MCF 10A (cell line): ENCODE results near the gene CCDC50. TPM values are rescaled to one million over a fixed set of nuclear protein-coding genes. Genes with fewer than 3 reads are reported as not detected.

ENCODE experiments used
- Bru-seq: library from RNA; stranded (reverse); fragments of 400-500 nt; gene quantifications from one replicate; lab custom pipeline; 2021; lab: Mats Ljungman, UMichigan
- BruChase-seq, 2 experiments: library from RNA; stranded (reverse); fragments of 400-500 nt; gene quantifications; one replicate each; lab custom pipeline; 2021; lab: Mats Ljungman, UMichigan
- BruUV-seq: library from RNA; stranded (reverse); fragments of 400-500 nt; replicated peaks from 2 replicates; lab custom pipeline; 2021; lab: Mats Ljungman, UMichigan
- CTCF ChIA-PET: fragments of 300-600 bp; sonication (Branson Sonifier 250); formaldehyde crosslinking; extraction: SDS; loops from one replicate; lab custom pipeline; 2021; ENCODE audit warnings: antibody characterized with exemption, inconsistent platforms; lab: Yijun Ruan, JAX
- POLR2A ChIA-PET: fragments of 300-600, 350-650 bp; sonication (Branson Sonifier 250); formaldehyde crosslinking; extraction: SDS; loops from one replicate; lab custom pipeline; 2020; ENCODE audit warnings: antibody characterized with exemption, inconsistent platforms; lab: Yijun Ruan, JAX
- DNase-seq: peaks from one replicate; pipeline ENCODE4 v3.0.0-alpha.2; 2018; ENCODE audit not compliant: unreplicated experiment
- H3K27ac Mint-ChIP-seq: one replicate; pipeline ENCODE4 v1.8.0; 2022; ENCODE audit warnings: mild to moderate bottlenecking, low read depth, mixed read lengths; ENCODE audit not compliant: unreplicated experiment
- H3K27me3 Mint-ChIP-seq: one replicate; pipeline ENCODE4 v1.8.0; 2022; ENCODE audit warnings: mixed read lengths; ENCODE audit not compliant: insufficient read depth, unreplicated experiment
- H3K36me3 Mint-ChIP-seq: one replicate; pipeline ENCODE4 v1.8.0; 2022; ENCODE audit warnings: mild to moderate bottlenecking, moderate library complexity, mixed read lengths; ENCODE audit not compliant: insufficient read depth, unreplicated experiment
- H3K4me1 Mint-ChIP-seq: one replicate; pipeline ENCODE4 v1.8.0; 2022; ENCODE audit warnings: mixed read lengths; ENCODE audit not compliant: insufficient read depth, unreplicated experiment
- H3K4me3 Mint-ChIP-seq: one replicate; pipeline ENCODE4 v1.8.0; 2022; ENCODE audit warnings: mild to moderate bottlenecking, moderate library complexity, mixed read lengths; ENCODE audit not compliant: unreplicated experiment
- H3K9me3 Mint-ChIP-seq: one replicate; pipeline ENCODE4 v1.8.0; 2022; ENCODE audit warnings: mixed read lengths; ENCODE audit not compliant: unreplicated experiment
- intact Hi-C: fragments of 100-400 bp; cut with micrococcal nuclease; formaldehyde crosslinking; loops from 2 replicates; pipeline ENCODE4 v1.14.1; 2022
- long read RNA-seq: library from polyadenylated mRNA; stranded (forward); transcript quantifications from one replicate; pipeline ENCODE4 v2.0.0, GENCODE V29; 2022
- total RNA-seq: library from RNA; stranded (reverse); gene quantifications from 2 replicates; pipeline ENCODE4 v1.2.3, GENCODE V29; 2022
- TF ChIP-seq, protein P1 (sequence below): fragments of 200-600 bp; IDR thresholded peaks from one replicate; pipeline ENCODE4 v1.8.0; 2022; ENCODE audit warnings: antibody characterized with exemption, mild to moderate bottlenecking; ENCODE audit not compliant: unreplicated experiment

Gene CCDC50, protein sequence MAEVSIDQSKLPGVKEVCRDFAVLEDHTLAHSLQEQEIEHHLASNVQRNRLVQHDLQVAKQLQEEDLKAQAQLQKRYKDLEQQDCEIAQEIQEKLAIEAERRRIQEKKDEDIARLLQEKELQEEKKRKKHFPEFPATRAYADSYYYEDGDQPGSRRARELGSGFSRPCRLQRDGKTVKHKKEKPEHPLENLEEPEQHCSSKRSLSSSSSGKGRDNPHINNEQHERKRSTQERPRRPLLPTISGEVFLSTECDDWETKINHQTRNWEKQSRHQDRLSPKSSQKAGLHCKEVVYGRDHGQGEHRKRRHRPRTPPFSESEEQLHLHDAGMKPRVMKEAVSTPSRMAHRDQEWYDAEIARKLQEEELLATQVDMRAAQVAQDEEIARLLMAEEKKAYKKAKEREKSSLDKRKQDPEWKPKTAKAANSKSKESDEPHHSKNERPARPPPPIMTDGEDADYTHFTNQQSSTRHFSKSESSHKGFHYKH
- total RNA-seq: 100 and 115 TPM in 2 replicates
- percentile 94 among the genes with signal in this experiment for Bru-seq, nascent RNA
- BruChase-seq, experiment 1, labeled RNA remaining after a 6-hour chase: percentile 92 among the genes with signal in this experiment
- BruChase-seq, experiment 2, labeled RNA remaining after a 2-hour chase: percentile 92 among the genes with signal in this experiment
- long read RNA-seq, transcript CCDC50-202 (11 exons, 1,926 nt): major isoform, 195 of 207 reads
- long read RNA-seq, partial matches to known transcripts: 3 of 207 reads
- long read RNA-seq, other reads (novel, unspliced or antisense): 9 of 207 reads

DNA sequence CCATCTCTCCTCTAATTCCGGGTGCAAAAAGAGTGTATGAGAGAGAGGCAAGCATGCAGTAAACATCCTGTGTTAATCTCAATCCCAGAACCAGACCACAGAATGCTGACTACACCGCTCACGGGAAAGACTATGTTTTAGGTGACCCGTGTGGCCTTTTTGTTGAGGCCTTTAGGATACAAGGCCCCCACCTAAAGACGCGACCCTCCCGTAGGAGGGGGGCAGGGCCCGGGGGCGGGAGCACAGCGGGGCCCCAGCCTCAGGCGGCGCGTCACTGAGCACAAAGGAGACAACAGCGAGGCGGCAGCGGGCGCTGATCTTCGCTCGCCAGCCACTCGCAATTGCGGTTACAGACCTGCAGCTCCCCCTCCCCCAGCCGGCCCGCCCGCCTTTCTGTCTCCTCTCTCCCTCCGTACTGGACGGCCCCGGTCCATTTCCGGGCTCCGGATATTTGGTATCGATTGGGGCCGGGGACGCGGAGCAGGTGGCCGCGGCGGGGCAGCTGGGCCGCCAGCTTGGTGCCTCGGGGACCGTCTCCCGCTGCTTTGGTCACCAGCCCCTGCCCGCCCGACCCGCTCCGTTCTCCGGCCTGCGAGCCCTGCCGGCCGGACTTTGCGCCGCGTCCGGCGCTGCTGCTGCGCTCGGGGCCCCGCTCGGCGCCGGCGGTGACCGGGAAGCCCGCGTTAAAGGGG is at the start of gene CCDC50:
Gene CCDC50 (plus strand): TSS at position 433 of the 692 bp plus-strand sequence. CDS start 281 bp downstream, outside the sequence.
- peaks cover 38% of the 10 kb centered on the region for H3K4me1 Mint-ChIP-seq
- TF ChIP-seq, protein P1, sequence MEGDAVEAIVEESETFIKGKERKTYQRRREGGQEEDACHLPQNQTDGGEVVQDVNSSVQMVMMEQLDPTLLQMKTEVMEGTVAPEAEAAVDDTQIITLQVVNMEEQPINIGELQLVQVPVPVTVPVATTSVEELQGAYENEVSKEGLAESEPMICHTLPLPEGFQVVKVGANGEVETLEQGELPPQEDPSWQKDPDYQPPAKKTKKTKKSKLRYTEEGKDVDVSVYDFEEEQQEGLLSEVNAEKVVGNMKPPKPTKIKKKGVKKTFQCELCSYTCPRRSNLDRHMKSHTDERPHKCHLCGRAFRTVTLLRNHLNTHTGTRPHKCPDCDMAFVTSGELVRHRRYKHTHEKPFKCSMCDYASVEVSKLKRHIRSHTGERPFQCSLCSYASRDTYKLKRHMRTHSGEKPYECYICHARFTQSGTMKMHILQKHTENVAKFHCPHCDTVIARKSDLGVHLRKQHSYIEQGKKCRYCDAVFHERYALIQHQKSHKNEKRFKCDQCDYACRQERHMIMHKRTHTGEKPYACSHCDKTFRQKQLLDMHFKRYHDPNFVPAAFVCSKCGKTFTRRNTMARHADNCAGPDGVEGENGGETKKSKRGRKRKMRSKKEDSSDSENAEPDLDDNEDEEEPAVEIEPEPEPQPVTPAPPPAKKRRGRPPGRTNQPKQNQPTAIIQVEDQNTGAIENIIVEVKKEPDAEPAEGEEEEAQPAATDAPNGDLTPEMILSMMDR: no peak
- peak; percentile 80 for DNase-seq
- H3K27ac Mint-ChIP-seq: peak within 1 kb of the TSS; percentile 91
- no peaks in the 10 kb centered on the region for H3K36me3 Mint-ChIP-seq
- ChIA-PET CTCF (interaction anchor here (0.6 to 1.4 kb wide), 3 partner anchors 13 to 76 kb away, joined by 3 to 4 read pairs (median 4); no protein-coding TSS in a partner anchor), POLR2A (interaction anchor here (0.6 to 5.1 kb wide), 15 partner anchors 10 to 1530 kb away, joined by 3 to 40 read pairs (median 3); no protein-coding TSS in a partner anchor)
- H3K27me3 Mint-ChIP-seq: no peaks in the 10 kb centered on the region
- intact Hi-C loops: loop anchor here (5.0 kb wide), 1 partner anchor 612 kb away; no protein-coding TSS in a partner anchor
- H3K4me3 Mint-ChIP-seq: peak within 1 kb of the TSS; percentile 76
- H3K9me3 Mint-ChIP-seq: no peaks in the 10 kb centered on the region
- BruUV-seq: no TSS peak

DNA sequence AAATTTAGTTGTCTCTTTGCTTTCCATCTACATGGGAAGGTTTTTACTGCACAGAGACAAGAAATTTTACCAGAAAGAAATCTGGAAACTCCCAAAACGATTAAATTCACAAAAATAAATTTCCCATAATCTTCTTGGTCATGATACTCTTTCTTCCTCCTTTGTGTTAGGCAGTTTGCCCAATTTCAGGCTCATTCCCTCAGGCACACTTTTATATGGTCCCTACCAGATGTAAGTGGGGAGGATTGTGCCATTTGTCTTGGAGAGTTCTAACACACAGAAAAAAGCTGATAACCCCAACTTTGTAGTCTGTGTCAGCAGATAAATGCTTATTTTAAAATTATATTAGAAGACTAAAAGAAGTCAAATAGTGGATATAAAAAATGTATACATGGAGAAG is 49.1 kb upstream of the CCDC50 start:
- H3K27ac Mint-ChIP-seq: no peak overlapping the region
- ChIA-PET CTCF (no interaction called here), POLR2A (interaction anchor here (0.7 kb wide), 1 partner anchor 222 kb away, joined by 3 read pairs; no protein-coding TSS in a partner anchor)
- no TSS peak for BruUV-seq
- intact Hi-C loops: no loop called here
- TF ChIP-seq, protein P1: no peak
- H3K4me1 Mint-ChIP-seq: no peaks in the 10 kb centered on the region
- DNase-seq: no peak
- H3K4me3 Mint-ChIP-seq: no peak overlapping the region
- no peaks in the 10 kb centered on the region for H3K27me3 Mint-ChIP-seq
- H3K9me3 Mint-ChIP-seq: no peaks in the 10 kb centered on the region
- H3K36me3 Mint-ChIP-seq: no peaks in the 10 kb centered on the region

DNA sequence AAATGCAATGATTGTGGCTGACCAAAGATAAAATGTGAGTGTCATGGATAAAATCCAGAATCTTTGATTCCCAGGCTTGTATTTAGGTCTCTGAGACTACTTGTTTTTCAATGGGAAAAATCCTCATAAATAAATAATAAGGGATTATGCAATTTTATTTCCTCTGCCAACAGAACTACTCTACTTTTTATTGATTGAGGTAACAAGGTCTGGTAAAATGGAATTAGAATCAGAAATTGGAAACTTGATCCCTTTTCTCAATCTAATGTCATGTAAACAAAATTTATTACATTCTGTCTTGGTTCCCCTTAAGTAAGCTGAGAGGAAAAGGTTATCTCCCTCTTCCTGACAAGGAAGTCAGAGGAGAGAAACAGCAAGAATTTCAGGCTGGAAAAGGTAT is 48.3 kb upstream of the CCDC50 start:
- no peak for DNase-seq
- Mint-ChIP-seq H3K4me3 (no peak overlapping the region), H3K4me1 (no peaks in the 10 kb centered on the region), H3K36me3 (no peaks in the 10 kb centered on the region), H3K27me3 (no peaks in the 10 kb centered on the region), H3K27ac (no peak overlapping the region), H3K9me3 (no peaks in the 10 kb centered on the region)
- POLR2A ChIA-PET: no interaction called here
- intact Hi-C loops: no loop called here
- TF ChIP-seq, protein P1: no peak
- BruUV-seq: no TSS peak
- CTCF ChIA-PET: no interaction called here
